ENCODE data around the gene CBLL1. TPM values are rescaled to one million over a fixed set of nuclear protein-coding genes. Genes with fewer than 3 reads are reported as not detected.

The CBLL1 gene
- total RNA-seq, 1 donor from 2014 or later: 34.0 TPM

DNA sequence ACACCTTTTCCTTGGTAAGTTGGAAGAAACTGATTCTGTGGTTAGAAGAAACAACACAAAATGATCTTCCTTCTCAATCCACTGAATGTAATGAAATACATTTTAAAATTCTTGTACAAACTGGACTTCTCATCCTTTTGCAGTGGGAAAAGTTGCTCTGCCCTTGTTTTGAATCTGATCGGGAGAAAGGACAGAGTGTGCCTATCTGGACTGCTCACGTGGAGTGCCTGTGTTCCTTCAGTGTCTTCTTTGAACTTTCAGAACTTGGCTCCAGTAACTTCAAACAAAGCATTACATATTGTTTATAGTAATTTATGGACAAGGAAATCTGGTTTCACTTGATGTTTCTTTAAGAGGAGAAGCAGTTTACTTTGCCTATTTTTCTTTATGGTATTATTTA, 42.0 kb downstream of the CBLL1 start:
- Mint-ChIP-seq H3K4me1 (ENCODE audit: low read depth) (no peaks in the 10 kb centered on the region), H3K4me3 (ENCODE audit: low read depth) (no peak overlapping the region), H3K27me3 (peaks cover 3% of the 10 kb centered on the region), H3K36me3 (ENCODE audit: insufficient read depth) (peaks cover 1% of the 10 kb centered on the region), H3K27ac (no peak overlapping the region), H3K9me3 (ENCODE audit: low read depth) (no peaks in the 10 kb centered on the region)
- DNase-seq (ENCODE audit: low spot score, unreplicated experiment): no peak
- TF ChIP-seq, protein P1, sequence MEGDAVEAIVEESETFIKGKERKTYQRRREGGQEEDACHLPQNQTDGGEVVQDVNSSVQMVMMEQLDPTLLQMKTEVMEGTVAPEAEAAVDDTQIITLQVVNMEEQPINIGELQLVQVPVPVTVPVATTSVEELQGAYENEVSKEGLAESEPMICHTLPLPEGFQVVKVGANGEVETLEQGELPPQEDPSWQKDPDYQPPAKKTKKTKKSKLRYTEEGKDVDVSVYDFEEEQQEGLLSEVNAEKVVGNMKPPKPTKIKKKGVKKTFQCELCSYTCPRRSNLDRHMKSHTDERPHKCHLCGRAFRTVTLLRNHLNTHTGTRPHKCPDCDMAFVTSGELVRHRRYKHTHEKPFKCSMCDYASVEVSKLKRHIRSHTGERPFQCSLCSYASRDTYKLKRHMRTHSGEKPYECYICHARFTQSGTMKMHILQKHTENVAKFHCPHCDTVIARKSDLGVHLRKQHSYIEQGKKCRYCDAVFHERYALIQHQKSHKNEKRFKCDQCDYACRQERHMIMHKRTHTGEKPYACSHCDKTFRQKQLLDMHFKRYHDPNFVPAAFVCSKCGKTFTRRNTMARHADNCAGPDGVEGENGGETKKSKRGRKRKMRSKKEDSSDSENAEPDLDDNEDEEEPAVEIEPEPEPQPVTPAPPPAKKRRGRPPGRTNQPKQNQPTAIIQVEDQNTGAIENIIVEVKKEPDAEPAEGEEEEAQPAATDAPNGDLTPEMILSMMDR (IDR thresholded peaks at IDR 0.05; ENCODE audit: unreplicated experiment): no peak

- TF ChIP-seq, protein P1 (IDR thresholded peaks at IDR 0.05; ENCODE audit: unreplicated experiment): no peak
- Mint-ChIP-seq H3K9me3 (ENCODE audit: low read depth) (peaks cover 5% of the 10 kb centered on the region), H3K27me3 (peaks cover 3% of the 10 kb centered on the region), H3K36me3 (ENCODE audit: insufficient read depth) (peaks cover 4% of the 10 kb centered on the region), H3K4me1 (ENCODE audit: low read depth) (no peaks in the 10 kb centered on the region), H3K4me3 (ENCODE audit: low read depth) (no peak overlapping the region), H3K27ac (no peak overlapping the region)
- DNase-seq (ENCODE audit: low spot score, unreplicated experiment): no peak
Measured at GRCh38 chr7:107788216-107788615, 44.3 kb downstream of the CBLL1 start.

DNA sequence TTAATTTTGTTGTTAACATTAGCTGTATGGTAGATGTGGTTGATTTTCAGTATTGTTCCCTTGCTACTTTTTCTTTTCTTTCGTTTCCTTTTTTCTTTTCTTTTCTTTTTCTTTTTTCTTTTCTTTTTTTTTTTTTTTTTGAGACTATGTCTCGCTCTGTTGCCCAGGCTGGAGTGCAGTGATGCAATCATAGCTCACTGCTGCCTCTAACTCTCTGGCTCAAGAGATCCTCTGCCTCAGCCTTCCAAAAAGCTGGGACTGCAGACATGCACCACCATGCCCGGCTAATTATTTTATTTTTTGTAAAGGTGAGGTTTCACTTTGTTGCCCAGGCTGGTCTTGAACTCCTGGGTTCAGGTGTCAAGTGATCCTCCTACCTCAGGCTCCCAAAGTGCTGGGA, 44.7 kb downstream of the CBLL1 start:
- Mint-ChIP-seq H3K9me3 (ENCODE audit: low read depth) (peaks cover 7% of the 10 kb centered on the region), H3K36me3 (ENCODE audit: insufficient read depth) (peaks cover 6% of the 10 kb centered on the region), H3K27ac (no peak overlapping the region), H3K27me3 (peaks cover 3% of the 10 kb centered on the region), H3K4me3 (ENCODE audit: low read depth) (no peak overlapping the region), H3K4me1 (ENCODE audit: low read depth) (no peaks in the 10 kb centered on the region)
- DNase-seq (ENCODE audit: low spot score, unreplicated experiment): no peak
- TF ChIP-seq, protein P1 (IDR thresholded peaks at IDR 0.05; ENCODE audit: unreplicated experiment): no peak

DNA sequence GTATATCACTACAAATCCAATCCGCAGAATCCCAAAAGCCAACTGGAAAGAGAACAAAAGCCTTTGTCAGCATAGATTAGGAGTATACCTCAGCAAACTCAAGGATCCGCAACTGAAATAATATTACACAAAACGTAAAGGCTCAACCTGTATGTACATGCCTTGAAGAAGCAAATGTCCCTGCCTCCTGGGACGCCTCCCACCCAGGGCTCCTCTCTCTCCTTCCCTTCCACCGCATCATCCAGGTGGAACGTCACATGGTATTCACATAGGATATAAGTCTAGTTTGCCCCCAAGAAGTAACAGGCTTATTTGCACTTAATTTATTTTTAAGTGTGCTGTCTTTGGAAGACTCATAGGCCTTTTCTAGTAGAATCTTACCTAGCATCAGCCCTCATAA, 45.7 kb downstream of the CBLL1 start:
- no peak for DNase-seq (ENCODE audit: low spot score, unreplicated experiment)
- TF ChIP-seq, protein P1 (IDR thresholded peaks at IDR 0.05; ENCODE audit: unreplicated experiment): no peak
- Mint-ChIP-seq H3K36me3 (ENCODE audit: insufficient read depth) (peaks cover 6% of the 10 kb centered on the region), H3K27me3 (peaks cover 3% of the 10 kb centered on the region), H3K9me3 (ENCODE audit: low read depth) (peaks cover 7% of the 10 kb centered on the region), H3K4me1 (ENCODE audit: low read depth) (no peaks in the 10 kb centered on the region), H3K4me3 (ENCODE audit: low read depth) (no peak overlapping the region), H3K27ac (no peak overlapping the region)

DNA sequence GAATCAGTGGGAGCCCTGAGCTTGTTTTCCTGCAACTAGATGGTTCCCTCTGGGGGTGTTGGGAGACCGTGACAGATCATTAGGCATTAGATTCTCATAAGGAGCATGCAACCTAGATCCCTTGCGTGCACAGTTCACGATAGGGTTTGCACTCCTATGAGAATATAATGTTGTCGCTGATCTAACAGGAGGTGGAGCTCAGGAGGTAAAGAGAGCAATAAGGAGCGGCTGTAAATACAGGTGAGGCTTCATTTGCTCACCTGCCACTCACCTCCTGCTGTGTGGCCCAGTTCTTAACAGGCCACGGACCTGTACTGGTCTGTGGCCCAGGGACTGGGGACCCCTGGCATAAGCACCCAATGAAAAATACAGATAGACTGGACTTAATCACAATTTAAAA, 48.4 kb downstream of the CBLL1 start:
- no peak overlapping the region for H3K4me3 Mint-ChIP-seq (ENCODE audit: low read depth)
- peaks cover 7% of the 10 kb centered on the region for H3K9me3 Mint-ChIP-seq (ENCODE audit: low read depth)

More for the DNA sequence above, 48.4 kb downstream of the CBLL1 start:
- no peak for DNase-seq (ENCODE audit: low spot score, unreplicated experiment)
- Mint-ChIP-seq H3K27ac (no peak overlapping the region), H3K4me1 (ENCODE audit: low read depth) (peaks cover 4% of the 10 kb centered on the region), H3K27me3 (no peaks in the 10 kb centered on the region), H3K36me3 (ENCODE audit: insufficient read depth) (peaks cover 6% of the 10 kb centered on the region)
- TF ChIP-seq, protein P1 (IDR thresholded peaks at IDR 0.05; ENCODE audit: unreplicated experiment): no peak

Data from progenitor cell of endocrine pancreas (in vitro differentiated cells).